Renal cortex interstitium (tissue), 11 donors: Measurements from ENCODE around the gene SLC34A1. TPM values are rescaled to one million over a fixed set of nuclear protein-coding genes. Genes with fewer than 3 reads are reported as not detected.
A peak's percentile ranks its signal among the peaks of the same experiment; 100 is the strongest.
"Not testable (repeated sequence)": the region's sequence is repeated elsewhere in the genome, so short reads cannot be mapped to it uniquely, and the experiment has no call there.

Source experiments
- DNase-seq, 11 donors: peaks; one replicate each; pipeline ENCODE4 v3.0.0-alpha.2; 2013; ENCODE audit warnings: low read depth in 9 of 11, low spot score in 4 of 11; ENCODE audit errors: extremely low read depth in 1 of 11
- polyA plus RNA-seq, 3 donors: library from polyadenylated mRNA; unstranded; fragments of 120-200 nt; gene quantifications; one replicate each; pipeline ENCODE4 v1.2.1, GENCODE V29; 2013; ENCODE audit not compliant: insufficient read length in 3 of 3

The SLC34A1 gene
- polyA plus RNA-seq, 3 donors, result 181 to 315 (median 202) TPM

GRCh38 chr5:177397875-177398390 lies 13.7 kb downstream of the SLC34A1 start:
- DNase-seq, result no peak

GRCh38 chr5:177399997-177400868 lies 16.0 kb downstream of the SLC34A1 start, which contains the start of gene PFN3:
Gene PFN3, minus strand, starts transcription at chr5:177400661. Its CDS starts 85 bp downstream, at chr5:177400576.
- DNase-seq, result peak in 1 of 11 donors; percentile 58

DNA sequence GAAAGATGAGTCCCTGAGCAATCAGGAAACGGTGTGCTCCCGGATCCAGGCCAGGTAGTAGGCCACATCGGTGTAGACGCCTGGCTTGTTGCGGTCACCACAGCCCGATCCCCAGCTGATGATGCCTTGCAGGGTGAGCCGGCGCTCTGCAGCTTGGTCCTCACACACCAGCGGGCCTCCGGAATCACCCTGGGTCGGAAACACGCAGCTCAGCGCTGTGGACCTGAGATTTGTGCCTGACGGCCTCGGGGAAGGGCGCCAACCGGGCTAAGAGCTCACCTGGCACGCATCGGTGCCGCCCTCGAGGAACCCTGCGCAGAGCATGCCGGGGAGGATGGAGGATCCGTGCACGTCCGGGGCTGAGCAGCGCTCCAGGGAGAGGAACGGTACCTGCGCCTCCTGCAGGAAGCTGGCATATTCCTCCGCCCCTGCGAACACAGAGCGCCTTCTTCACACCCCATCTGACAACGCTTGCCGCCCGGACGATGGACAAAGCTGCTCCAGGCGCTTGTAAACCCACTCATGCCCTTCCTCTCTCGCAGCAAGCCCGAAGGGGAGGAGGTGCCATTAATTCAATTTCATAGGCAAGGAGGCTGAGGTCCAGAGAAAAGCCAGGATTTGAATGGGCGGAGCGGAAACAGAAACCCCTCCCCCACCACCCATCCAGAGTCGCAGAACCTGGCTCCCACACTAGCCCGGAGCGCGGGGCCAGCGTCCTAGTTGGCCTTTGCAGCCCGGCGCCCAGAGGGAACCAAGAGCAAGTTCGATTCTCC lies 18.2 kb downstream of the SLC34A1 start:
- DNase-seq, result peak in 3 of 11 donors; percentile 51 to 56 (median 54)

DNA sequence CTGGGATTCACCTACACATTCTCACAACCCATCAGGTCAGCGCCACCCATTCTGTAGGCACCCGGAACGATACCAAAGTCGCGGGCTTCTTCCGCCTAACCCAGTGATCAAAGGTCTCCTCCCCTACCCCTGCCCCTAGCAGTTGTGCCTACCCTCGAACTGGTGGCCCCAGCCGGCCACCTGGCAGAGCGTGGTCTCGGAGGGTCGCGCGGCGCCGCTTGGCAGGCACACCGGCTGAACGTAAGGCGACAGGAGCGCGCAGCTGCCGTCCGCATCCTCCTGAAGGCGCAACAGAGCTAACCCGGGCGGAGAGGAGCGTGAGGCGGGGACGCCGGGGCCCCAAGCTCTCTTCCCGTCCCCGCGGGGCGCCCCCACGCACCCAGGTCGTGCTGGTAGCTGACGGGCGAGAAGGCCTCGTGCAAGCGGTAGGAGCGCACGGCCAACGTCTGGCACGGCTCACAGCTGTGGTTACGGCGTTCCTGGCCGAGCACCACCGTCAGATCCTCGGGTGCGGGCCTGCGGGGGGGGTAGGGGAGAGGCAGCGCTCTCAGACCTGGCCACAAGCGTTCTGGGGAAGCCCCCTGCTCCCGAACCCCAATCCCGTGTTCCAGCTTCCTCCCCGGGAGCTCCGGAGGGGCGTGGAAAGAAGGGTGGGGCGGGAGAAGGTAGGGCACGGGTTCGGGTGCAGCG lies 19.0 kb downstream of the SLC34A1 start:
- DNase-seq, result no peak

GRCh38 chr5:177403792-177404640 lies 19.8 kb downstream of the SLC34A1 start:
- DNase-seq, result peak in 3 of 11 donors; percentile 57 to 67 (median 63)

DNA sequence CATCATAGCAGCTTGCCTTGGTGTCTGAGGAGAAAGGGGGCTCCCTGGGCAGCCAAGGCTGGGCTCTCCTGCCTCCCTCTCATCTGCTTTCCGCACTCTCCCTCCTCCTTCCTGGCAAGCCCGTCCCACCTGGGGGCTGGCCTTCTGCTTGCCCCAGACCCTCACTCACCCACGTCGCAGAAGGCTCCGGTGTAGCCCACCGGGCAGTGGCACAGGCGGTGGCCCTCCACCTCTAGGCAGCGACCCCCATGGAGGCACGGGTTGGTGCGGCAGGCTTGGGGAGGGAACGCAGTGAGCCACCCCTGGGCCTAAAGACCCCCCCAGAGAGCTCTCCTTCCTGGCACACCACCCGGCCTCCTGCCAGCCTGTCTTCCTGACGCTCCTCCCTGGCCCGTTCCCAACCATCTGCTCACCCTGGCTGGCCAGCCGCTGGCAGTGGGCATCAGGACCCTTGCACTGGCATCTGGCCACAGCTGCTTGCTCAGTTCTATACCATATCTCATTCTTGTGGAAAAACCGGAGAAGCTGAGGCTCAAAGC lies 20.5 kb downstream of the SLC34A1 start:
- no peak for DNase-seq

- no peak for DNase-seq
Observed at GRCh38 chr5:177405312-177405711, 21.1 kb downstream of the SLC34A1 start.

DNA sequence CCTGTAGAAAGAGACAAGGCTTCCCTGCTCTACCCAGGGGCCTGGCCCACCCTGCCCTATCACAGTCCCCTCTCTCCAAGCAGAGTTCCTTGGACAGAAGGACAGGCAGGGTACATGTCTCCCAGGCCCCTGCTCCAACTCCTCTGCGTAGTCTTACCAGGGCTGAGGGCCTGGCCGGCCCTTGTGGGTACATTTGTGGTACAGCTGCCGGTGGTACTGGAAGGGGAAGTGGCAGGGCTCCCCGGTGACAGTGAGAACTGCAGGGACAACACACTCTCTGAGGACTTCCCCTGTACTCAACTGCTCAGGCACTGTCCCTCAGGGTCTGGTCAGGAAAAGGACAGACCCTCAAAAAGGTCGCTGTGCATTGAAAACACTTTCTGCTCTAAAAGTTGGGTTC lies 21.6 kb downstream of the SLC34A1 start:
- DNase-seq, result no peak

DNA sequence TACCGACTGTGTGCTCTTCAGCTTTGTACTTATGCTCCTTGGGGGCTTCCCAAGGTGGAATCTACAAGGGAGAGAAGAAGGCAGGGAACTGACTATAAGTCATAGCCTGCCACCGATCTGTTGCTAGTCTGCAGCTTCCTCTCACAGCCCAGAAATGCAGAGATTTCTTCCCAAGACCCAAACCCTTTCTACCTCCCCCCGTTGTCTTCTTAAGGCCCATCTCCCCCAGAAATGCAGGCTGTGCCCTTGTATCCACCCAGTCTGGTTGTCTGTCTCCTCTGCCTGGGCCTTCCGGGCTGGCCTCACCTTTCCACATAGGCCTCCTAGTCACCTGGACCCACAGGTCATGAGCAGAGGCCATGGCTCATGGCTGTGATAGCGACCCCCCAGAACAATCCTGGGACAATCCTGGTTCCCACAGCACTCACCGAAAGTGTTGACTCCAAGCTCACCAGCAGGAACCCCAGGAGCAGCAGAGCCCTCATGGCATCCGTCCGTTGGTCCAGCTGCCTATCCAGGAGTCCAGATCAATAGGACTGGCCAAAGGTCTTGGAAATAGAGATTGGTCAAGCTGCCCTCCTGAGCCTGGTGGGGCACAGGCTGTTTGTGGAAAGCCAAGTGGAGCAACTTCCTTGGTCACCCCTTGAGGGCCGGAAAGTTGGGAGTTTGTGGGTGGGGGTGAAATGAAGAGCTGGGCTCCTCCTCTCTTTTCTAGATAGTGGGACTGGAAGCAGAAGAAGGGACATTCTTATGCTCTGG lies 25.0 kb downstream of the SLC34A1 start, which contains the start of gene F12:
Gene F12, minus strand, starts transcription at position 522 of the 759 bp plus-strand sequence. Its CDS starts 37 bp downstream, at position 485.
- DNase-seq, result no peak

GRCh38 chr5:177410575-177410974 lies 26.3 kb downstream of the SLC34A1 start:
- DNase-seq, result no peak

DNA sequence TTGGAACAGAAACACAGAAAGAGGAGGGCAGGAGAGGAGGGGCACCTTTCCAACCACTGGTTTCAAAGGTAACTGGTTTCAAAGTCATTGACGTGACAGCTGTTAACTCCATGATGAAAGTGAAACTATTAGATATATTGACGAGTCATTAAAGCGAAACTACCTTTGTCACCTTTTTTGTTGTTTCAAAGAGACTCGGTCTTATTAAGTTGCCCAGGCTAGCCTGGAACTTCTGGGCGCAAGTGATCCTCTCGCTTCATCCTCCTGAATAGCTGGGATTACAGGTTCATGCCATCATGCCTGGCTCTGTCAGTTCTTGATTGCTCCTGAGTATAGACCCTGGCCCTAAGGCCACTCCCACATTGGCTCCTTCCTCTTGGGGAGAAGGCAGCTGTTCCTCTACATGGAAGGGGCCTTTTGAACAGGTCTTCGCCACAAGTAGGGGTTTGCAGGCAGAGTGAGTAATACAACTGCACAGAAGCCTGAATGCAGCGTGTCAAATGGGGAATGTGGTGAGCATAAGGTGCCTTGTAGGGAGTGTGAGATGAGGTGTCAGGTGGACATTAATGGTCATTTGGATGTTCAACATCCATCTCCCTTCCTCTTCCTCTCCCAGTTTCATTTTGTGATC lies 28.5 kb downstream of the SLC34A1 start:
- no peak for DNase-seq

DNA sequence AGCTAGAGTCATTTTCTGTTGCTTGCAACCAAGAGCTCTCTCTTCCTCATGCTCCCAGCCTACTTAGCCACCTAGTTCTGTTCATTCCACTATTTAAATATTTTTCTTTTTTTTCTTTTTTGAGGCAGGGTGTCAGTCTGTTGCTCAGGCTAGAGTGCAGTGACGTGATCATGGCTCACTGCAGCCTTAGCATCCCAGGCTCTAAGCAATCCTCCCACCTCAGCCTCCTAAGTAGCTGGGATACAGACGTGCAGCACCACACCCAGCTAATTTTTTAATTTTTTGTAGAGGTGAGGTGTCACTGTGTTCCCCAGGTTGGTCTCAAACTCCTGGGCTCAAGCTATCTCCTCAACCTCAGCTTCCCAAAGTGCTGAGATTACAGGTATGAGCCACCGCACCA lies 30.2 kb downstream of the SLC34A1 start:
- no peak for DNase-seq

GRCh38 chr5:177417081-177417480 lies 32.8 kb downstream of the SLC34A1 start:
- not testable (repeated sequence) for DNase-seq

DNA sequence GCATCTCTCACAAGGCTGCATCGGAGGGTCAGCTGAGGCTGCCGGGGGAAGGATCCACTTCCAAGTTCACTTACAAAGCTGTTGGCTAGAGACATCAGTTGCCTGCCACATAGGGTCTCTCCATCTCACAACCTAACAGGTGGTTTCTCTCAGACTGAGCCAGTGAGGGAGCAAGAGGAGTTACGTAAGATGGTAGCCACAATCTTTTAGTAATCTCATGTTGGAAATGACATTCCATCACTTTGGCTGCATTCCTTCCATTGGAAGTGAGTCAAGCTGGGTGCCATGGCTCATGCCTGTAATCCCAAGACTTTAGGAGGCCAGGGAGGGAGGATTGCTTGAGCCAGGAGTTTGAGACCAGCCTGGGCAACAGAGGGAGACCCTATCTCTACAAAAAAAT lies 34.8 kb downstream of the SLC34A1 start:
- DNase-seq, result no peak

- DNase-seq, result not testable (repeated sequence)
Observed at GRCh38 chr5:177420472-177420871, 36.2 kb downstream of the SLC34A1 start.

DNA sequence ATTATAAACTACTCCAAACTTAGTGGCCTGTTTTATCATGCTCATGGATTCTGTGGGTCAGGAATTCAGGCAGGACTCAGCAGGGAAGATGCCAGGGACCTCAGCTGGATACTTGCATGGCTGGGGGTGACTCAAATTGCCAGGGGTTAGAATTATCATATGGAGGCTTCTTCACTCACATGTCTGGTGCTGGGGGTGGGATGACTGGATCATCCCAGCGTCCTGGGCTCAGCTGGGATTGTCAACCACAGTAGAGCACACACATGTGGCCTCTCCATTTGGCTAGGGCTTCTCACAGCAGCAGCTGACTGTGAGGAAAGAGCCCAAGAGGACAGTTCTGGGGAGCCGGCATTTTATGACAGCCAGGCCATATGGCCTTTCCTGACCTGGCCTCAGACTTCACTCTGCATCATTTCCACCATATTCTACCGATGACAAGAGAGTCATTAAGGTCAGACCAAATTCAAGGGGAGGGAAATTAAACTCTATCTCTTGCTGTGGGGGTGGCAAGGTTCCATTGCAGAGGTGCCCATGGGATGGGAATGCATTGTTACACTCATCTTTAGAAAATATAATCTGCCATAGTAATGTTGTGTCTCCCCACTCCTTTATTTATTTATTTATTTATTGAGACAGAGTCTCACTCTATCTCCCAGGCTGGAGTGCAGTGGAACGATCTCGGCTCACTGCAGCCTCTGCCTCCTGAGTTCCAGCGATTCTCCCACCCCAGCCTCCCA lies 37.0 kb downstream of the SLC34A1 start:
- no peak for DNase-seq
